Pancreas (tissue), 10 donors: ENCODE data around the gene B4GALT2. TPM values are rescaled to one million over a fixed set of nuclear protein-coding genes. Genes with fewer than 3 reads are reported as not detected.

ENCODE experiments used
- ATAC-seq, 4 donors: fragments of 200-7000 bp; cut with Tn5 transposase; one replicate each; pipeline versions ENCODE4 v1.8.0 to v1.9.1; 2020; ENCODE audit warnings: mild to moderate bottlenecking in 4 of 4, moderate library complexity in 4 of 4
- DNase-seq, 6 donors: peaks; one replicate each; pipeline ENCODE4 v3.0.0-alpha.2; 2020
- FAIRE-seq: peaks from 2 replicates; lab custom pipeline; 2012; peaks lifted over from hg19 to GRCh38; lab: Jason Lieb, UNC
- H3K27ac ChIP-seq, 4 donors: fragments of 200-600 bp; sonication (generic); 1 replicate in 3 of 4; 2 replicates in 1 of 4; pipeline versions ENCODE4 v1.5.0 to v1.8.0; 2020
- H3K27me3 ChIP-seq, 4 donors: fragments of 200-600 bp; one replicate each; pipeline ENCODE4 v1.8.0; 2021
- H3K36me3 ChIP-seq, 3 donors: fragments of 200-600 bp; sonication (generic) in 1 of 3; one replicate each; pipeline versions ENCODE4 v1.5.0 to v1.8.0; 2020 to 2021
- H3K4me1 ChIP-seq, 3 donors: fragments of 200-600 bp; one replicate each; pipeline ENCODE4 v1.8.0; 2021
- H3K4me3 ChIP-seq, 4 donors: fragments of 200-600 bp; sonication (generic) in 2 of 4; one replicate each; pipeline versions ENCODE4 v1.5.0 to v1.8.0; 2020 to 2021
- H3K9me3 ChIP-seq, 4 donors: fragments of 200-600 bp; one replicate each; pipeline ENCODE4 v1.8.0; 2021
- WGBS, 2 donors: extraction: QIAGEN DNeasy Blood & Tissue Kit; methylation state at CpG; one replicate each; pipeline ENCODE4 v1.1.7; 2013; 5-methylcytosine and 5-hydroxymethylcytosine counted together
- intact Hi-C, 3 donors: fragments of 100-400 bp; cut with DNase I; formaldehyde crosslinking; loops; one replicate each; pipeline versions ENCODE4 v1.11.1 to v1.14.2; 2022
- polyA plus RNA-seq, 2 donors: library from polyadenylated mRNA; stranded (reverse); fragments of 200-250 nt; gene quantifications; one replicate each; pipeline ENCODE4 v1.2.3, GENCODE V29; 2013
- total RNA-seq, 6 donors: library from RNA; stranded (reverse); fragmentation: NEBNext Ultra II Directional in 4 of 6; extraction: Animal tissue kit (Norgen Biotek cat#: 25700) in 4 of 6; gene quantifications; one replicate each; pipeline versions ENCODE4 v1.2.1 to v1.2.4, GENCODE V29; 2021 to 2023
- TF ChIP-seq, protein P1 (sequence below), 4 donors: fragments of 200-600 bp; sonication (generic) in 3 of 4; IDR thresholded peaks; one replicate each; pipeline versions ENCODE4 v1.5.0 to v1.8.0; 2021; ENCODE audit warnings: antibody characterized with exemption in 4 of 4
- donor health status: healthy with polysubstance abuse.
- donor health status: DM: no; HTN: no; CAD: no; lungs with moderate emphysema.
- donor health status: DM: no; HTN: no; CAD: no.
- donor health status: control.
- donor health status: control.
- donor health status: Bipolar disorder and iron deficiency.
- donor health status: DM: yes; HTN: yes; CAD: no.
- donor health status: DM: no; HTN: no; CAD: no.
- donor health status: DM: no; HTN: no; CAD: no.
- donor health status: DM: yes; HTN: yes; CAD: no.

Gene B4GALT2
- total and polyA plus RNA-seq, 8 donors = 16.7 to 36.7 (median 27.6) TPM

DNA sequence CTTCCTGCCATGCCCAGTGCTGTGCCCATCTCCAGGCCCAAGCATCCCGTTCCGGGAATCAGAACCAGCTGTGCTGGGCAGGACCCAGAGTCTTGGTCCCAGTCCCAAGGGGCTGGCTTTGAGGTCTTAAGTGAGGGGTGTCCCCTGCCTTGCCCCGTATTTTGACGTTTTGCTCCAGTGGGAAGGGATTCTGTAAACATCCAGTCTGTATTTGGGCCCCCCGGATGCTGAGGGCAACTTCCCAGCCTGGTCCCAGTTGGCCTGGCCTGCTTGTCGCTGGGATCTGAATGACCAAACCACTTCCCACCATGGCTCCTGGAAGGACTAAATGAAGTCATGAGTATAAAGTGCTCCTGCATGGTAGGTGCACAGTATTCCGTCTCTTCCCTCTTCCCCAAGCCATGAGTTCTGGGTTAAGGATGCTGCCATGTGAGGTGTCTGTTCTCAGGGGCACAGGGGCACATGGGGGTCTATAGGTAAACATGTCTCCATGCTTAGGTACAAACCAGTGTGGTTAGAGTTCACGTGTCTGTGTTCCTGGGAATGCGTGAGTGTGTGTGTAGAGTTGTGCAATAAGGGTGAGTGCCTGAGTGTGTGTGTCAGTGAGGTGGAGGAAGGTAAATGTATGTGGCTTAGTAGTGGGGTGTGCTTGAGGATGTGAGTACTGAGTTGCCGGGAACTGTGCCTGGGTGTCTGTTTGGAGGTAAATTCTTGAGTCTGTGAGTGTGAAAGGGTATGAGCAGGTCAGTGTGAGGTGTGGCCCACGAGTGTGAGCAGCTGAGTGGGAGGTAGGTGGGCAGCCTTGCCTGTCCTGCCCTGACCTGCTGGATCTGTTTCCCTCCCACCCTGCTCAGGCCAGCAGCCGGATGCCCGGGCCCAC is 1.5 kb downstream of the B4GALT2 start:
- no peaks in the 10 kb centered on the region for H3K27me3 ChIP-seq
- H3K27ac ChIP-seq = peak overlapping the region; percentile 64 to 74 (median 69)
- DNase-seq = peak in 2 of 6 donors; percentile 30 to 80
- H3K9me3 ChIP-seq = no peaks in the 10 kb centered on the region
- 29 to 36% methylated on average over 13 of the region's 13 CpGs for WGBS, 2 donors
- TF ChIP-seq, protein P1, sequence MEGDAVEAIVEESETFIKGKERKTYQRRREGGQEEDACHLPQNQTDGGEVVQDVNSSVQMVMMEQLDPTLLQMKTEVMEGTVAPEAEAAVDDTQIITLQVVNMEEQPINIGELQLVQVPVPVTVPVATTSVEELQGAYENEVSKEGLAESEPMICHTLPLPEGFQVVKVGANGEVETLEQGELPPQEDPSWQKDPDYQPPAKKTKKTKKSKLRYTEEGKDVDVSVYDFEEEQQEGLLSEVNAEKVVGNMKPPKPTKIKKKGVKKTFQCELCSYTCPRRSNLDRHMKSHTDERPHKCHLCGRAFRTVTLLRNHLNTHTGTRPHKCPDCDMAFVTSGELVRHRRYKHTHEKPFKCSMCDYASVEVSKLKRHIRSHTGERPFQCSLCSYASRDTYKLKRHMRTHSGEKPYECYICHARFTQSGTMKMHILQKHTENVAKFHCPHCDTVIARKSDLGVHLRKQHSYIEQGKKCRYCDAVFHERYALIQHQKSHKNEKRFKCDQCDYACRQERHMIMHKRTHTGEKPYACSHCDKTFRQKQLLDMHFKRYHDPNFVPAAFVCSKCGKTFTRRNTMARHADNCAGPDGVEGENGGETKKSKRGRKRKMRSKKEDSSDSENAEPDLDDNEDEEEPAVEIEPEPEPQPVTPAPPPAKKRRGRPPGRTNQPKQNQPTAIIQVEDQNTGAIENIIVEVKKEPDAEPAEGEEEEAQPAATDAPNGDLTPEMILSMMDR (IDR thresholded peaks at IDR 0.05) = no peak
- H3K36me3 ChIP-seq = peaks cover 0 to 4% (median 0%) of the 10 kb centered on the region in 3 donors
- peaks cover 0 to 27% (median 14%) of the 10 kb centered on the region in 3 donors for H3K4me1 ChIP-seq
- ATAC-seq = peak; percentile 3 to 21 (median 12)
- H3K4me3 ChIP-seq = peak overlapping the region; percentile 44 to 86 (median 67)
- intact Hi-C loops = no loop called here
- FAIRE-seq = no peak

DNA sequence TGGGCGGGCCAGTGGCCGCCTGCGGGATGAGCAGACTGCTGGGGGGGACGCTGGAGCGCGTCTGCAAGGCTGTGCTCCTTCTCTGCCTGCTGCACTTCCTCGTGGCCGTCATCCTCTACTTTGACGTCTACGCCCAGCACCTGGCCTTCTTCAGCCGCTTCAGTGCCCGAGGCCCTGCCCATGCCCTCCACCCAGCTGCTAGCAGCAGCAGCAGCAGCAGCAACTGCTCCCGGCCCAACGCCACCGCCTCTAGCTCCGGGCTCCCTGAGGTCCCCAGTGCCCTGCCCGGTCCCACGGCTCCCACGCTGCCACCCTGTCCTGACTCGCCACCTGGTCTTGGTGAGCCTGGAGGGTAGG is 2.1 kb downstream of the B4GALT2 start:
- no peaks in the 10 kb centered on the region for H3K9me3 ChIP-seq
- H3K27me3 ChIP-seq = no peaks in the 10 kb centered on the region
- TF ChIP-seq, protein P1 (IDR thresholded peaks at IDR 0.05) = no peak
- ATAC-seq (peak; percentile 27 to 42 (median 33)), DNase-seq (peak in 3 of 6 donors; percentile 56 to 67 (median 63)), FAIRE-seq (no peak)
- peak overlapping the region in 2 of 4 donors; percentile 68 to 70 for H3K27ac ChIP-seq
- intact Hi-C loops = no loop called here
- peak overlapping the region in 2 of 4 donors; percentile 74 to 86 for H3K4me3 ChIP-seq
- H3K36me3 ChIP-seq = peaks cover 0 to 4% (median 0%) of the 10 kb centered on the region in 3 donors
- peaks cover 0 to 24% (median 9%) of the 10 kb centered on the region in 3 donors for H3K4me1 ChIP-seq
- 42 to 52% methylated on average over 16 to 20 of the region's 20 CpGs for WGBS, 2 donors

DNA sequence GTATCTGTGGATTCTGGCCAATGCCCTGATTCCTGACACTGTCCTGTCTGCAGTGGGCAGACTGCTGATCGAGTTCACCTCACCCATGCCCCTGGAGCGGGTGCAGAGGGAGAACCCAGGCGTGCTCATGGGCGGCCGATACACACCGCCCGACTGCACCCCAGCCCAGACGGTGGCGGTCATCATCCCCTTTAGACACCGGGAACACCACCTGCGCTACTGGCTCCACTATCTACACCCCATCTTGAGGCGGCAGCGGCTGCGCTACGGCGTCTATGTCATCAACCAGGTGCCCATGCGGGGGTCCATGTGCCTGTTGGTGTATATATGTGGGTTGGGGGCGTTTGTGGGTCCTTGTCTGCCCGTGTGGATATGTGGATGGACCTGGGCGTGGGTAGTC is 2.6 kb downstream of the B4GALT2 start:
- no peak for ATAC-seq
- no peak for FAIRE-seq
- H3K4me1 ChIP-seq = peaks cover 0 to 19% (median 7%) of the 10 kb centered on the region in 3 donors

GRCh38 chr1:43982241-43982640 is 3.2 kb downstream of the B4GALT2 start:
- FAIRE-seq = no peak
- Histone ChIP-seq H3K27ac (no peak overlapping the region), H3K4me1 (peaks cover 0 to 13% (median under 1%) of the 10 kb centered on the region in 3 donors), H3K36me3 (no peaks in the 10 kb centered on the region), H3K9me3 (no peaks in the 10 kb centered on the region), H3K4me3 (no peak overlapping the region), H3K27me3 (no peaks in the 10 kb centered on the region)
- WGBS, 2 donors = 84 to 87% methylated on average over 8 of the region's 8 CpGs
- DNase-seq = no peak
- TF ChIP-seq, protein P1 (IDR thresholded peaks at IDR 0.05) = no peak
- intact Hi-C loops = no loop called here
- ATAC-seq = no peak

More for the DNA sequence above, 2.6 kb downstream of the B4GALT2 start:
- no peaks in the 10 kb centered on the region for H3K27me3 ChIP-seq
- H3K4me3 ChIP-seq = peak overlapping the region in 1 of 4 donors; percentile 86
- H3K36me3 ChIP-seq = peaks cover 0 to 4% (median 0%) of the 10 kb centered on the region in 3 donors
- TF ChIP-seq, protein P1 (IDR thresholded peaks at IDR 0.05) = no peak
- no peak for DNase-seq
- no peaks in the 10 kb centered on the region for H3K9me3 ChIP-seq
- 87 to 88% methylated on average over 20 of the region's 20 CpGs for WGBS, 2 donors
- intact Hi-C loops = no loop called here
- no peak overlapping the region for H3K27ac ChIP-seq
